NCI-H1930 (cell line): ENCODE measurements around the gene ME2.
"Not testable (repeated sequence)": the region's sequence is repeated elsewhere in the genome, so short reads cannot be mapped to it uniquely, and the experiment has no call there.

Source experiments
- DNase-seq, 2 experiments: peaks; one replicate each; lab custom pipeline; 2025; lab: John Stamatoyannopoulos, UW

The ME2 gene

DNA sequence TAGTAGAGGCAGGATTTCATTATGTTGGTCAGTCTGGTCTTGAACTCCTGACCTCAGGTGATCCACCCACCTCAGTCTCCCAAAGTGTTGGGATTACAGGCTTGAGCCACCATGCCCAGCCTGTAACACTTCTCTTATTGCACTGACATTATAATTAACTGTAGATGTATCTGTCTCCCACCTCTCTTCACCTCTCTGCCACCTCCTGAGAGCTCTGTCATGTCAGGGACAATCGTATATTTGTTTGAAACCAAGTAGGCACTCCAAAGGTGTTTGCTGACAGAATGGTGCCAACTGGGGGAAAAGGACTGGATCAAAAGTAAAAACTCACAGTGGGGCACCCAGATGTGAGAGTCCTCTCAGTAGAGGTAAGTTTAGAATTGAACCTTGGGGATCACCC is 17.3 kb upstream of the ME2 start:
- no peak for DNase-seq

DNA sequence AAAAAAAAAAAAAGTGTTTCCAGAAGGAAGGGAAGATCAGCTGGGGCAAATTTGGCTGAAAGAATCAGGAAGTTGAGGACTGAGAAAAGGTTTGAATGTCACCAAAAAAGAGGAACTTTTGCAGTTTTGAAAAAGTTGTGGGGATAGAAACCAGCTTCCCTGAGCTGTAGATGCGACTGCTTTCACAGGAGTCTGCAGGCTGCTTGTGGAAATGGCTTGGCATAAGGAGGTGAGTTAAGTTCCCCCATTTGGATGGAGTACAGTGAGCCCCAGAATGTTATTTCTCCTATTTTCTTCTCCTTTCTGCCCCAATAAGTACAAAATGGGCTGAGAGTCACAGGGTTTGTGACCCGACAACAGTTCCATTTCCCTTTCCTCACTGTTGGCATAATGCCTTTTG is 16.5 kb upstream of the ME2 start:
- DNase-seq = no peak

DNA sequence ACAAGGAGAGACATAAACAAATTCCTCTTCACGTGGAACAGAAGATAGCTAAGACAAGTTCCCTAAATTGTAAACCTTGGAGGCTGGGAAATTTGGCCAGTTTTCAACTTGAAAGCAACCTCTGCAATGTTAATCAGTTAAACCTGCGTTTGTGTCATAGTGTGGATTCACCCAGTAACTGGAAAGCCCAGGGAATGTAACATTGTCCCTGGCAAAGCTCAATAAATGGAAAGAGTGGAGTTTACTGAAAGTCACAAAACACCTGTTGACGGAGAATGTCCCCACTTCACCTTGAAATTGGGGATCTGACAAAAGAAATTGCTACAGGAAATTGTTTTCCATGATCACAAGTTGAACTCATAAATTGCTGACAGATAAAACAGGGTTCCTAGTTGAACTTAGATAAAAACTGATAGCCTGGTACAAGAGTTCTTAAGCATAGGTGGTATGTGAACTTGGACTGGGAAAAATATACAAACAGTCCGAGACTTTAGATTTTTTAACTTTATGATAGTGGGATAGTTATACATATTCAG is 15.0 kb upstream of the ME2 start:
- DNase-seq = no peak

DNA sequence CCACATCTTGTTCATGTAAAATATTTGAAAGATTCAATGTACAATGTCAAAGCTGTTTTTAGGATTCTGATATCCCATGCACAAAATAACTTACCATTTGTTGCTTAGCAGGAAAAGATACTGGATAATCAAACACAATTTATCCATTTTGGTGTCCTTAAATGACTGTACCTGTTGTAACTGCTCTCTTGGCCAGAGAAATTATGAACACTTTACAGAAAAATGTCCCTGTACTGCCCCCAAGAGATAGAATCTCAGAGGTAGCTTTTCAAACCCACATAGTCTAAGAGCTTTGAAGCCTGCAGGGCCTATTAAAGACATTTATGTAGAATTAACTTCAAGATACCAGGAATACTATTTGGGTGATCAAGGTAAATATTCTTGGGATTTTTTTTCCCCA is 12.2 kb upstream of the ME2 start:
- DNase-seq = no peak

DNA sequence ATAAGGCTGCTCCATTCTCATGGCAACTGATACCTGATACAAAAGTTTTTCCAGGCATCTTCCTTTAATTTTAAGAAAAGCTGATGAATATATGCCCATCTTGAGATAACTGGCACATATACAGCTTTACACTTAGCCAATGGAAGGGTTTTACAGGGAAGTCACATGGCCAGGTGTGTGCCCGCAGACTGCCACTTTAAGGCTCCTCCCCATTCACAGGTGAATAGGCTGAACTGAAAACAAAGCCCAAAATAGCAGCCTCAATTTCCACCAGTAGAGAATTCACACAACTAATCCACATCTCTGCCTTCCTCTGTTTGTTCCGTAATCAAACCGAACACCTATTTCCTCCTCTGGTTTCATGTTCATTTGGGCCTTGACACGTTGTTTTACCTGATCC is 9.8 kb upstream of the ME2 start:
- DNase-seq = no peak

DNA sequence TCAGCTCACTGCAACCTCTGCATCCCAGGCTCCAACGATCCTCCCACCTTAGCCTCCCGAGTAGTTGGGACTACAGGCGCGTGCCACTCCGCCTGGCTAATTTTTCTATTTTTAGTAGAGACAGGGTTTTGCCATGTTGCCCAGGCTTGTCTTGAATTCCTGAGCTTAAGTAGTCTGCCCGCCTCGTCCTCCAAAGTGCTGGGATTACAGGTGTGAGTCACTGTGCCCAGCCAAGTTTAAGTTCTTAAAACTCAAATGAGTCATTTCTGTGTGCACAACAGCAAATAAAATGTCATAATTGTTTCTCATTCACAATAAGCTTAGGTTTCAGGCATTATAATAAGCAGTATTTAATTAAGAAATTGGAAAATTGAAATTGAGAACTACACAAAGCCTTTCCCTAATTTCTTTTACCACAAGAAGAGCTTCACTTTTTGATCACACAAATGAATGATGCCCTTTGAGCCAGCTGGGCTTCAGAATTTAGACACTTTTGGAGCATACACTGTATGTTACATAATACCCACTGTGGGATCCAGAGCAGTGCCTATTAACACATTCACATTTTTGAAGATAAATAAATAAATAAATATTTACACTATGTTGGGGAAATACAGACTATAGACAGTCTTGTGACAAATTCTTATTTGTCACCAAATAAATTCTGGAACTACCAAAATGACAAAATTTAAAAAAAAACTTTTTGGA is 8.6 kb upstream of the ME2 start:
- no peak for DNase-seq

DNA sequence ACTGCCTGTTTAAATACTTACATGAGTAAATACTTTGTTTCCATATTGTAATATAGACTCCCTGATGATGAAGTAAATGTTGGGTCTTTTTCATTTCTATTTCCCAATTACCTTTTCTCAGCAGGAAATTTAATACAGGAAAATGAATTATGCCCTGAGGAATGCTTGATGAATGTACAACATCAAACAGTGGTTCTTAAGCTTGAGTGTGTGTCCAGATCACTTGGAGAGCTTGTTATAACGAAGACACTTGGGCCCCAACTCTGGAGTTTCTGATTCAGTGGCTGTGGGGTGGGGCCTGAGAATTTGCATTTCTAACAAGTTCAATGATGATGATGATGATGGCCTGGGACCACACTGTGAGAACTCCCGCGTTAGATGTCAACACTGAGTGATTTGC is 7.1 kb upstream of the ME2 start:
- DNase-seq = no peak

DNA sequence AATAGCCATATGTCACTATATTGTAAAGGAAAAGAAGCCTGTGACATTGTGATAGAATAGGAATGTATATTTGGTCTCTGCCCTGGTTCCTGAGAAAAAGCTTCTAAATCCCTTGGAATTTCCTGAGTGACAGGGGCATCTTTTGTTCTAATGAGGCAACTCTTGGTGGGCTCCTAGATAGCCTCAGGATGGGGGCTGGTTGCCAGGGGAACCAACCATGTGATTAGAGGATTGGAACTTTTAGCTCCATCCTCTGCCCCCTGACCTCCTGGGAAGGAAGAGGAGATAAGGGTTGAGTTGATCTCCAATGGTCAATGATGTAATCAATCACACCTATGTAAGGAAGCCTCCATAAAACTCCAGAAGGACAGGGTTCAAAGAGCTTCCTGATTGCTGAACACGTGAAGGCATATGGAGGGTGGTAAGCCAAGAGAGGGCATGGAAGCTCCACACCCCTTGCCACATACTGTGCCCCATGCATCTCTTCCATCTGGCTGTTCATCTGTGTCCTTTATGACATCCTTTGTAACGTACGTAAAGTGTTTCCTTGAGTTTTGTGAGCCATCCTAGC is 2.9 kb upstream of the ME2 start:
- no peak for DNase-seq

DNA sequence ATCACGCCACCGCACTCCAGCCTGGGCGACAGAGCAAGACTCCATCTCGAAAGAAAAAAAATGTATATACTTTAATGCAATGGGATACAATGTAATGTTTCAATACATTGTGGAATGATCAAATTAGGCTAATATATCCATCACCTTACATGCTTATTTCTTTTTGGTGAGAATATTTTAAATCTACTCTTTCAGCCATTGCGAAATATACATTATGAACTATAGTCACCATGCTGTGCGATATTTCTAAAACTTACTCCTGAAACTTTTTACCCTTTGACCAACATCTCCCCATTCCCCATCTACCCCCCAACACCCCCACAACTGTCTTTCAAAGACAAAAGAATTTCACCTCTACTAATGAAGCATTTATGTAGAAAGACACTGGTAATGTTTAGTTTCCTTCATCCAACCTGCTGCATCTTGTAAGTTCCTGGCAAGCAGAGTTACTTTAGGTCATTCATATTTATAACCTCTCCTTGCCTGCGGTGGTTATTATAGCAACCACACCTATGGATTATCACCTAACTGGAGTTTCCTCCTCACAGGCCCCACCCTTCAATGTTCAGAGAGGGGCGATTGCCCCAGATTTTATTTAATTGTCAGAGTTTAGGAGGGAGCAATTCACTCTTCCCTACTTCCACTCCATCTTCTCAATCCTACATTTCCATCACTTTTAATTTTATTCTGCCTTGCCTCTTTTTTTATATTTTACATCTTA is 1.2 kb upstream of the ME2 start:
- DNase-seq = no peak

DNA sequence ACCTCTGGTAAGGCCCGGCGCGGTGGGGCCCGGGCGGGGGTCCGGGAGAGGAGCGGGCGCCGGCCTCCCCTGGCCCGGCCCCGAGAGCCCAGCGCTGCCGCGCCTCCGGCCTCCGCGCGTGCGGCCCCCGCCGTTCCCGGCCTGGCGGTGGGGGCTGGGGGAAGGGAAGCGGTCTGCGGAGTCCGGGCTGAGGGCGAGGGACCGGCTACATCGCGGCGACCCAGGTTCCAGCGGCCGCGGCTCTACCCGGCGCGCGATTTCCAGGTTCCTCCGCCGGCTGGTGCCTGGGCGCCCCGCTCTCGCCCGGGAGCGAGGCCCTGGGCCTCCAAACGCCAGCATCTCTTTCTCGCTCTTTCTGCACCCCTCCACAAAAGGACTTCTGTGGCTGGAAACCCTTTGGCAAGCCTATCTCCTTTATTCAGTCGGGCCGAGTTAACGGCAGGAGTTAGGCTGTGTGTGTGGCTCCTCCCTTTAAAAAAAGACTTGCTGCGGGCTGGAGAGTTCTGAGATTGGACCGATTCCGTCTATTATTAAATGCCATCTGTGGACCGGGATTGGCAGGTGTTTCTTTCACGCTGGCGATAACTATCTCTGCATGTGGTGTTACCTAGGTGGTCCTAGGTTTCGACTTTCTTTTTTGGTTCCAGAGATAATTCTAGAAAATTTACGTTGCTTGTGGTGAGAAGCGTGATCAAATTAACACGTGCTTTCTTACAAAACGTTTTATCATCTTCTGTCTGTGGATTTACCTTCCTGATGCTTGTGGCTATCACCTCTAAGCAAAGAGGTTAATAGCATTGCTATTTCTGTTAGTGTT is 592 bp downstream of the ME2 start:
- no peak for DNase-seq

DNA sequence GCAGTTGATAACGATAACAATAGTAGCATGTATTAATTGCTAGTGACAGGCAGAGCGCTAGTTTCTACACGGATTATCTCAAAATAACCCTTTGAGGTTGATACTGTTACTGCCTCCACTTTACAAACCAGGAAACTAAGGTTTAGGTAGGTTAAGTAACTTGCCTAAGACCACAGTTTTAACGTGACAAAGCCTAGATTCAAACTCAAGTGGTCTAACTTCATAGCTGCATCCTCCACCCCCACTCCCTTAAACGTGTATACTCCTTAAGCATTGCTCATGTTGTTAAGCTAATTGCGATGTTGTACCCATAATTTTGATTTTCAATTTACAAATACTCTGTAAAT is 1.2 kb downstream of the ME2 start:
- no peak for DNase-seq

DNA sequence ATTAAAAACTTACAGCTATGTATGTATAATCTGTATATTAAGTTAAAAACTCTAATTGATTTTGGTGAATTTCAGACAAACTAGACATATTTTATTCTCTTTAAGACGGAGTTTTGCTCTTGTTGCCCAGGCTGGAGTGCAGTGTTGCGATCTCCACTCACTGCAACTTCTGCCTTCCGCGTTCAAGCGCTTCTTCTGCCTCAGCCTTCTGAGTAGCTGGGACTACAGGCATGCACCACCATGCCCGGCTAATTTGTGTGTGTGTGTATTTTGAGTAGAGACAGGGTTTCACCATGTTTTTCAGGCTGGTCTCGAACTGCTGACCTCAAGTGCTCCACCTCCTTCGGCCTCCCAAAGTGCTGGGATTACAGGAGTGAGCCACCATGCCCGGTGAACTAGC is 2.0 kb downstream of the ME2 start:
- not testable (repeated sequence) for DNase-seq

DNA sequence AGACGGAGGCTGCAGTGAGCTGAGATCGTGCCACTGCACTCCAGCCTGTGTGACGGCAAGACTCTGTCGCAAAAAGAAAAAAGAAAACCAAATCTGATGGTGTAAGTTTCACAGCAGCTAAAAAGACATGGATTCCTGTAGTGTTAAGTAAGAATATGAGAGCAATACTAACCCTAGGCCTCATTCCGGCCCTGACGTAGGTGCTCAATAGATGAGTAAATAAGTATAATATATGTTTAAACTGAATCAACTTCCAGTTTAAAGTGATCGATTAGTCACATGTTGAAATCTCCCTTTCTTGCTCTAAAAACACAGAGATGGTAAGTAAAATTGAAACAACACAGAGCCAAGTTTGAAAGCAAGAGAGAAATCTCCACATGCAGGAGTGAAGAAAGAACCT is 8.0 kb downstream of the ME2 start:
- DNase-seq = no peak

DNA sequence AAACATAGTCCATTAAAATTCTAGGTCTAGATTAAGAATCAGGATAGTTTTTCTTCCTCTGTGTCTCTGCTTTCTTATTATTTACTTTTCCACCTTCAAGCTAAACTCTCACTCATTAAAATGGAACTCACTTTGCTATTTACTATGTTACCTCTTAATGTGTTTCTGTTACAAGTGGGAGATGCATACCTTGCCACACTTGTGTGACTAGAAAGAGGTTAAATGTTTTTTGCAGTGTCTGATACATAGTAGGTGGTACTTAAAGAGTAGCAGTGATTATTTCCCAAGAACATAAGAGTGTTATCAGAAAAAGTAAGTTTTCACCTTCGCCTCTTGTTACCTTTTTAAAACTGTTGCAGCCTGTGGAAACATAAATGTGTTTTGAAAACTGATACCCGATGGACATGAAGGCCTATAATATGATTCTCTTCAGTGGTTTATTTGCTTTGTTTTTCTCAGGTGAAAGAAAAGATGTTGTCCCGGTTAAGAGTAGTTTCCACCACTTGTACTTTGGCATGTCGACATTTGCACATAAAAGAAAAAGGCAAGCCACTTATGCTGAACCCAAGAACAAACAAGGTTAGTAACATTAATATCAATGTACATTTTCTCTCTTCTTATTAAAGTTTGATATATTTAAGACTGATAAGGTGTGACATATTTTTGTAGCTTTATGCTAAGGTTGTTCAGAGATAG is 16.6 kb downstream of the ME2 start:
- DNase-seq = no peak

DNA sequence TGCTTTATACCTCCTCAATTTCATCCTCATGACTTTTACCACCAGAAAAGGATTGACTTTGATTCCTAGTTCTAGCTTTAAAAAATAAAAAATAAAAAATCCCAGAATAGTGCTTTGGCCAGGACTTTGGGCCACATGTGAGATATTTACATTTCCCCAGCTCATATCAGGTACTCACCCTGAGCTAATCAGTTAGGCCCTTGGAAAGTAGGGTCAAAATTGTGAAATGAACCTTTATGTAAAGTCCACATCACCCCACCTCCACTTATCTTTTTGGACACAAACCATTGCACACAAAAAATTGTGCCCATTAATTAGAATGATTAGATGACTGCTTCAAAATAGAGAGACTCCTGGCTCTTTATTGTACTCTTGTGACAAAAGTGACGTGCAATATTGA is 17.2 kb downstream of the ME2 start:
- no peak for DNase-seq

DNA sequence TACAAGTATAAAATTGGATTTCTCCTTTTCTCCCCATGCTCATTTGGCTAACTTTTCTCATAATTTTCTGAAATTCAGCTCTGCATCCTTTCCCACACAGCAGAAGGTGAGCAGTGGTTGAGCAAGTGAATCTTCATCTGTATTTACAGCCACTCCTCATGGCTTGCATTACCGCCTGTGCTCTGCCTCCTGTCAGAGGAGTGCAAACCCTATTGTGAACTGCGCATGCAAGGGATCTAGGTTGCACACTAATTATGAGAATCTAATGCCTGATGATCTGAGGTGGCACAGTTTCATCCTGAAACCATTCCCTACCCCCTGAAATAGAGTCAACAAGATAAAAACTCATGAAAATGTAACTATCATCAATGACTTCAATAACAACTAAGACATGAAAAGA is 20.0 kb downstream of the ME2 start:
- DNase-seq = no peak

DNA sequence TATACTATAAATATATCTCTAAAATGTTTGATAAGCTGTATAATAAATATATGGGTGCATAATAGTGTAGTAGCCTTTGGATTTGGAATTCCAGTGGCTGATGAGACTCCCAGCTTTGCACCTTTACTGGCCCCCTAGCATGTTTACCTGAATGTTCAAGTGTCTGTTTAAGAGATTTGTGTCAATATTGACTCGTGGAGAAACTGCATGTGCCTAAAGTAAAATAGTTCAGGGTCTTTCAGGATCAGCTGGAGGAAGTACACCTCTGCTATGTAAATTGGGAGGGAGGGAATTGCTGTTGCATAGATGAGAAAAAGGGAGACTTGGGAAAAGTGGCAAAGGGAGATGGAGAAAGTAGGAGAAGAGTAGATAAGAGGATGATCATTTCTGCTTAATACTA is 23.9 kb downstream of the ME2 start:
- DNase-seq = no peak

DNA sequence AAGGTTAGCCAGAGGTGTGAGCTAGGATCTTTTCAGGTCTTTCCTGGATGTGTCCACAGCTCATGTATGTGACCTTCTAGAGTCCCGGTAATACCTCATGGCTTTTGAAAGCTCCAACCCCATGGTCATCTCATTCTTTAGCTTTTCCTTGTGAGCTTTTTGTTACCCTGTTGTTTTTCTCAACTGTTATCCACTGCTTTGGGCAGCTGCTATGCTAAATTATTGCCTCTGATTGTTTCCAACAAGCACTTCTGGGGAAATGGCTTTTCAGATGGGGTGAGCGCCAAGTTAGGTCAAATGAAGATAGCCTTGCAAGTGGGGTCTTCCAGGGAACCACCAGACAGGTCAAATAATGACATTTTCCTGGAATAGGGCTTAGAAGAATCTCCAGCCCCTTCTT is 27.9 kb downstream of the ME2 start:
- no peak for DNase-seq

DNA sequence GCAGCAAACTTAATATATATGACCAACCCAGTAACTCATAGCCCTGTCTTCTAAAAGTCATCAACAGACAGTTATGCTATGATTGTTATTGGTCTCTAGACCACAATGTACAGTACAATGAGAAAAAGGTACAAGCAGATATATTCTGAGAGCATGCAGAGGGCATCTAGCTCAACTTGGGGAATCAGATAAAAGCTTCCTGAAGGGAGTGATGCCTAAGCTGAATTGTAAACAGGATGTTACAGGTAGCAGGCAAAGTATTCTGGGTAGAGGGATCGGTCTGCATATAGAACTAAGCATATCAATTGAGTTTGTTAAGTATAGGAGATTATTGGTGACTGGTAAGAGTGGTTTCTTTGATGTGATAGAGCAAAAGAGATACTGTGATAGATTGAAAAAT is 30.3 kb downstream of the ME2 start:
- DNase-seq = no peak

DNA sequence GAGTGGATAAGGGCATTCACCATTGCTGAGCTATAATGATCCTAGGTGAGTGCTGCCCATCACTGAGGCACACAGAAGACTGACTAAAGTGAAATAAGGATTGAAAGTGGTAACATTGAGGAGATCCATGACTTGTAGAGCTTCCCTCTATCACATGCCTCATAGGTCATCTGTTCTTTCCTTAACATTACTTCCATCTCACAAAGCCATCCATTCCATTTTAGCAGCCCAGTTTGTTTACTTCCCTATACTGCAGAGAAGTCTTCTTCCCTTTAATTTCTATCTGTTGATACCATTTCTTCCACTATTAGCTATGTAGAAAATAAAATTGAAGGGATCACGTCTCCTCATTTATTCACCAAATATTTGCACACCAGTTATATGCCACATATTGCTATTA is 32.1 kb downstream of the ME2 start:
- DNase-seq = no peak

DNA sequence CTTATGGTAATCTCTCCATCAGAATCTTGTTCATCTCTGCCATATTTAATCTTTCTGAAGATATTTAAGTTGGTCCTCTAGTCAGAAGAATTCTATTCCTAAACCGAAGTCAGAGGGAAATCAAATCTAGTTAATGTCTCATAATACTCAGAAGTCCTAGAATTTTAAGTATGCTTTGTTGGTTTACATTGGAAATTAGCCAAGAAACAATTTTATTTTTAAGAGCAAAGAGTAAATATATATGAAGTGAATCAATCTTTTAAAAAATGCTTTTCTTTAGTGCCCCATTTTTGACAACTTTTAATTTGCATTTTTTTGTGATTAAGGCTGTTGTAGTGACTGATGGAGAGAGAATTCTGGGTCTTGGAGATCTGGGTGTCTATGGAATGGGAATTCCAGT is 38.1 kb downstream of the ME2 start:
- DNase-seq = no peak

DNA sequence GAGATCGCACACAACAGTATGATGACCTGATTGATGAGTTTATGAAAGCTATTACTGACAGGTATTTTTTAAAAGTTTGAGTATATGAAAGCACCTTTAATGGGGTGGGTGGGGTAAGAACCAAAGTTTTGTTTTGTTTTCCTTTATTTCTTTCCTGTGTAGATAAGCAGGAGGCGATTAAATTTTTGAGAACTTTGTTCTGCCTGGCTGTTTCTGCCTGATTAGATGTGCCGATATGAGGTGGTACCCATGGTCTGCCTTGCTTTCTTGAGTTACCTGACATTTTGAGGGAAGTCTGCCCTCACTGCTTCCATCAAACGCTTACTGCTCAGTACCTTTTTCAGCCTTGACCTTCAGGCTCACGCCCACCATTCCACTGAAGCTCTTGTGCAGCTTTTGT is 39.2 kb downstream of the ME2 start:
- no peak for DNase-seq
